ENCODE measurements around the gene SCFD2. TPM values are rescaled to one million over a fixed set of nuclear protein-coding genes. Genes with fewer than 3 reads are reported as not detected.

SCFD2 gene
- polyA plus RNA-seq, 2 of the 4 experiments (the other 2 are of a cell fraction): 7.6 to 10.8 TPM

GRCh38 chr4:53113431-53114225, 252.2 kb downstream of the SCFD2 start:
- 90% methylated on average over 2 of the region's 2 CpGs for WGBS (ENCODE audit: missing lambda C conversion rate)
- ChIA-PET POLR2A (no interaction called here), CTCF (no interaction called here)
- no peak overlapping the region for H3K4me3 ChIP-seq
- H3K27ac ChIP-seq: no peak overlapping the region
- FAIRE-seq (no peak), DNase-seq (ENCODE audit: low read depth in 1 of 2, low spot score in 1 of 2) (no peak), ATAC-seq (no peak)
- no peaks in the 10 kb centered on the region for H3K9me3 ChIP-seq
- H3K4me1 ChIP-seq: no peaks in the 10 kb centered on the region
- TF ChIP-seq EP300 (IDR thresholded peaks at IDR 0.05) (no peak), HEYL (CRISPR knock-in tag; IDR thresholded peaks at IDR 0.05) (no peak), HOXA7 (CRISPR knock-in tag; IDR thresholded peaks at IDR 0.05) (no peak), HOXB13 (CRISPR knock-in tag; IDR thresholded peaks at IDR 0.05; ENCODE audit: low read depth) (no peak)
- no peak overlapping the region for H3K4me2 ChIP-seq

GRCh38 chr4:53105313-53105712, 260.5 kb downstream of the SCFD2 start:
- Histone ChIP-seq H3K9me3 (no peaks in the 10 kb centered on the region), H3K4me3 (no peak overlapping the region), H3K4me1 (no peaks in the 10 kb centered on the region), H3K4me2 (no peak overlapping the region), H3K27ac (no peak overlapping the region)
- POLR2A ChIA-PET: no interaction called here
- no peak for FAIRE-seq
- WGBS (ENCODE audit: missing lambda C conversion rate): 0% methylated on average over 2 of the region's 6 CpGs
- no peak for TF ChIP-seq SREBF2 (IDR thresholded peaks at IDR 0.05)
- no peak for TF ChIP-seq BHLHE40 (IDR thresholded peaks at IDR 0.05; ENCODE audit: low read depth, low read length)
- no peak for TF ChIP-seq ZC3H11A (IDR thresholded peaks at IDR 0.05)
- TF ChIP-seq CHD2 (IDR thresholded peaks at IDR 0.05; ENCODE audit: low read length, partially characterized antibody): no peak
- no peak for TF ChIP-seq NFE2L2 (conservative IDR thresholded peaks at IDR 0.05; ENCODE audit: low read length)
- TF ChIP-seq ZSCAN20 (CRISPR knock-in tag; IDR thresholded peaks at IDR 0.05): no peak
- no peak for TF ChIP-seq CHD4 (IDR thresholded peaks at IDR 0.05; ENCODE audit: borderline replicate concordance)
- no peak for TF ChIP-seq GATA3 (IDR thresholded peaks at IDR 0.05; ENCODE audit: borderline replicate concordance)
- DNase-seq (ENCODE audit: low read depth in 1 of 2, low spot score in 1 of 2): no peak
- no peak for ATAC-seq
- CTCF ChIA-PET: no interaction called here

- 83% methylated on average over 1 of the region's 1 CpG for WGBS (ENCODE audit: missing lambda C conversion rate)
- H3K9me3 ChIP-seq: no peaks in the 10 kb centered on the region
- H3K4me1 ChIP-seq: no peaks in the 10 kb centered on the region
- ChIA-PET CTCF (no interaction called here), POLR2A (no interaction called here)
- H3K4me2 ChIP-seq: no peak overlapping the region
- TF ChIP-seq TP53 (CRISPR knock-in tag; IDR thresholded peaks at IDR 0.05) (no peak), MAX (IDR thresholded peaks at IDR 0.05) (no peak), HEYL (CRISPR knock-in tag; IDR thresholded peaks at IDR 0.05) (no peak), USF2 (IDR thresholded peaks at IDR 0.05) (no peak), ZC3H11A (IDR thresholded peaks at IDR 0.05) (no peak), FOXS1 (CRISPR knock-in tag; IDR thresholded peaks at IDR 0.05) (no peak), CHD2 (IDR thresholded peaks at IDR 0.05; ENCODE audit: low read length, partially characterized antibody) (no peak), HOXB5 (CRISPR knock-in tag; IDR thresholded peaks at IDR 0.05) (no peak), MAZ (IDR thresholded peaks at IDR 0.05; ENCODE audit: borderline replicate concordance, low read depth, low read length) (no peak), FOSB (CRISPR knock-in tag; IDR thresholded peaks at IDR 0.05) (no peak), MAFK (IDR thresholded peaks at IDR 0.05; ENCODE audit: partially characterized antibody) (no peak), CBX2 (IDR thresholded peaks at IDR 0.05; ENCODE audit: borderline replicate concordance, low read depth) (no peak), NPAS2 (CRISPR knock-in tag; IDR thresholded peaks at IDR 0.05; ENCODE audit: borderline replicate concordance) (no peak), KDM5A (IDR thresholded peaks at IDR 0.05) (no peak), CTCF (IDR thresholded peaks at IDR 0.05) (no peak), RAD21 (conservative IDR thresholded peaks at IDR 0.05 in 1 of 2, IDR thresholded peaks at IDR 0.05 in 1 of 2) (no peak), ZSCAN20 (CRISPR knock-in tag; IDR thresholded peaks at IDR 0.05) (no peak), MYC (IDR thresholded peaks at IDR 0.05; ENCODE audit: borderline replicate concordance, low read length) (no peak)
- no peak for ATAC-seq
- H3K4me3 ChIP-seq: no peak overlapping the region
- no peak overlapping the region for H3K27ac ChIP-seq
- no peak for DNase-seq (ENCODE audit: low read depth in 1 of 2, low spot score in 1 of 2)
- no peak for FAIRE-seq
These were observed 262.4 kb downstream of the SCFD2 start for GRCh38 chr4:53103481-53103880.
